ENCODE measurements around the gene RFNG. TPM values are rescaled to one million over a fixed set of nuclear protein-coding genes. Genes with fewer than 3 reads are reported as not detected.

The RFNG gene
- total and polyA plus RNA-seq, 4 donors: 29.1 to 38.2 (median 36.1) TPM

- peaks cover 0 to 15% (median 0%) of the 10 kb centered on the region in 4 donors for H3K36me3 ChIP-seq (ENCODE audit: control insufficient read depth in 4 of 4, insufficient read depth in 4 of 4, low read length in 4 of 4)
- H3K4me1 ChIP-seq (ENCODE audit: control insufficient read depth in 5 of 5, insufficient read depth in 5 of 5, low read length in 5 of 5): peaks cover 0 to 32% (median 6%) of the 10 kb centered on the region in 5 donors
- TF ChIP-seq CTCF (IDR thresholded peaks at IDR 0.05; ENCODE audit: control extremely low read depth, extremely low read depth): no peak
- no peak overlapping the region for H3K4me3 ChIP-seq
- WGBS, 2 donors: 78 to 91% methylated on average over 24 of the region's 24 CpGs
- H3K27ac ChIP-seq (ENCODE audit: low read depth in 1 of 2, low read length in 1 of 2): peak overlapping the region in 1 of 2 donors; percentile 42
- no peak for DNase-seq
- no peak overlapping the region for H3K9ac ChIP-seq (ENCODE audit: insufficient read depth in 1 of 2, low read length in 2 of 2)
- no peaks in the 10 kb centered on the region for H3K9me3 ChIP-seq (ENCODE audit: control insufficient read depth in 4 of 4, insufficient read depth in 3 of 4, low read length in 3 of 4)
- no peaks in the 10 kb centered on the region for H3K27me3 ChIP-seq (ENCODE audit: control insufficient read depth in 3 of 3, insufficient read depth in 3 of 3, low read length in 2 of 3)
- no peak for ATAC-seq (ENCODE audit: insufficient read depth, low FRiP score)
Observed at GRCh38 chr17:82016875-82017459, 34.6 kb downstream of the RFNG start.

- no peak for TF ChIP-seq CTCF (IDR thresholded peaks at IDR 0.05; ENCODE audit: control extremely low read depth, extremely low read depth)
- Histone ChIP-seq H3K9me3 (ENCODE audit: control insufficient read depth in 4 of 4, insufficient read depth in 3 of 4, low read length in 3 of 4) (no peaks in the 10 kb centered on the region), H3K4me1 (ENCODE audit: control insufficient read depth in 5 of 5, insufficient read depth in 5 of 5, low read length in 5 of 5) (peaks cover 0 to 30% (median under 1%) of the 10 kb centered on the region in 5 donors), H3K4me3 (no peak overlapping the region), H3K27ac (ENCODE audit: low read depth in 1 of 2, low read length in 1 of 2) (peak overlapping the region in 1 of 2 donors; percentile 6), H3K27me3 (ENCODE audit: control insufficient read depth in 3 of 3, insufficient read depth in 3 of 3, low read length in 2 of 3) (no peaks in the 10 kb centered on the region), H3K9ac (ENCODE audit: insufficient read depth in 1 of 2, low read length in 2 of 2) (no peak overlapping the region), H3K36me3 (ENCODE audit: control insufficient read depth in 4 of 4, insufficient read depth in 4 of 4, low read length in 4 of 4) (peaks cover 0 to 19% (median 0%) of the 10 kb centered on the region in 4 donors)
- WGBS, 2 donors: 82 to 91% methylated on average over 28 of the region's 28 CpGs
- ATAC-seq (ENCODE audit: insufficient read depth, low FRiP score) (no peak), DNase-seq (no peak)
Observed at GRCh38 chr17:82016061-82016874, 35.3 kb downstream of the RFNG start.

- 80 to 82% methylated on average over 22 to 24 of the region's 24 CpGs for WGBS, 2 donors
- H3K27ac ChIP-seq (ENCODE audit: low read depth in 1 of 2, low read length in 1 of 2): no peak overlapping the region
- H3K4me1 ChIP-seq (ENCODE audit: control insufficient read depth in 5 of 5, insufficient read depth in 5 of 5, low read length in 5 of 5): peaks cover 0 to 27% (median 0%) of the 10 kb centered on the region in 5 donors
Observed at GRCh38 chr17:82015311-82015971, 36.2 kb downstream of the RFNG start.

More at GRCh38 chr17:82015311-82015971, 36.2 kb downstream of the RFNG start:
- DNase-seq (peak; percentile 41 to 75 (median 75)), ATAC-seq (ENCODE audit: insufficient read depth, low FRiP score) (no peak)
- Histone ChIP-seq H3K36me3 (ENCODE audit: control insufficient read depth in 4 of 4, insufficient read depth in 4 of 4, low read length in 4 of 4) (peaks cover 0 to 24% (median 0%) of the 10 kb centered on the region in 4 donors), H3K9me3 (ENCODE audit: control insufficient read depth in 4 of 4, insufficient read depth in 3 of 4, low read length in 3 of 4) (no peaks in the 10 kb centered on the region), H3K27me3 (ENCODE audit: control insufficient read depth in 3 of 3, insufficient read depth in 3 of 3, low read length in 2 of 3) (no peaks in the 10 kb centered on the region), H3K4me3 (no peak overlapping the region), H3K9ac (ENCODE audit: insufficient read depth in 1 of 2, low read length in 2 of 2) (no peak overlapping the region)
- no peak for TF ChIP-seq CTCF (IDR thresholded peaks at IDR 0.05; ENCODE audit: control extremely low read depth, extremely low read depth)

Data from lung (tissue), 12 donors.